Measurements from ENCODE around the gene IMPDH1. TPM values are rescaled to one million over a fixed set of nuclear protein-coding genes. Genes with fewer than 3 reads are reported as not detected.

The IMPDH1 gene
- total RNA-seq, 2 experiments from 2014 or later = 59.0 to 60.7 TPM

GRCh38 chr7:128419257-128419656 is 9.5 kb upstream of the IMPDH1 start:
- CTCF ChIA-PET = interaction anchor here (0.7 to 13.2 kb wide), 8 partner anchors 7 to 72 kb away, joined by 3 to 185 read pairs (median 4); no protein-coding TSS in a partner anchor
- no peaks in the 10 kb centered on the region for H3K36me3 Mint-ChIP-seq (ENCODE audit: low read depth)
- no peak for DNase-seq
- no peaks in the 10 kb centered on the region for H3K27me3 Mint-ChIP-seq
- POLR2A ChIA-PET = no interaction called here
- no peaks in the 10 kb centered on the region for H3K4me1 Mint-ChIP-seq
- no peak for ATAC-seq
- H3K4me3 Mint-ChIP-seq = no peak overlapping the region
- no peak overlapping the region for H3K27ac Mint-ChIP-seq
- no peaks in the 10 kb centered on the region for H3K9me3 Mint-ChIP-seq (ENCODE audit: low read depth)
- intact Hi-C loops (cut with DNase I, micrococcal nuclease) = no loop called here

DNA sequence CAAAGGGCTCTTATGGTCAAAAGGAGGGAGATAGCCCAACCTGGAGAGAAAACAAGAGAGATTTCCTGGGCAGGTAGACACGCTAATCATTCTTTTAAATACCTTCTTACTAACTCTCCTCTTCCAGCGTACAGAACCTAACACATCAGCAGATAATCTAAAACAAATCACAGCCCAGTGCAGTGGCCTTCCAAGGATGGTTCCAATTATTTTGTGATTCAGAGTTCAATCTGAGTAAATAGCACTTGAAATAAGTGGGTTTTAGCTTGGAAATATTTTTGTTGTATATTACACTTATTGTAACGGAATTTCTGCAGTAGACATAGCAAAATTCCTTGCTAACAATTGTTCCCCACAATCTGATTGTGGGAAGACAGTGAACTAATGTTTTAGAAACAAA is 7.3 kb upstream of the IMPDH1 start:
- ATAC-seq = no peak
- intact Hi-C loops (cut with DNase I, micrococcal nuclease) = no loop called here
- POLR2A ChIA-PET = interaction anchor here (0.5 kb wide), 1 partner anchor 57 kb away, joined by 4 read pairs; no protein-coding TSS in a partner anchor

DNA sequence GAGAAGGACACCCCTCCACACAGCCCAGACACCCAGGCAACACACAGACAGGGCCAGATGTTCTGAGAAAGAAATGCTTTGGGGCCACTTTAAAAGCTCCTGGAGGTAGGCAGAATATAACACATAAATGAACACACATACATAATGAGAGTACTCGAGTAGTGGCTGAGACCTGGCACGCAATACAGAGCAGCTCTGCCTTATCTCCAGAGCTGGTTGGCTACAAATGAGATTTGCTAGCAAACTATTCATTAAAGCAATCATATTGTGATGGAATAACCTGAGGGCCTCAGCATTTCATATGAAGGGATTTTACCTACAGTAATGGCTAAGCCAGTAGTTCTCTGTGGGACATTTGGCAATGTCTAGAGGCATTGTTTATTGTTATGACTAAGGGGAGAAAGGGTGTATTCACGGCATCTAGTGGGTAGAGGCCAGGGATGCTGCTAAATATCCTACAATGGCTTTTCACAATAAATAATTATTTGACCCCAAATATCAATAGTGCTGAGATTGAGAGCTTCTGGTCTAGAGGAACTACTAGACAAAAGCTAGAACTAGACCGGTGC is 5.5 kb upstream of the IMPDH1 start:
- ChIA-PET POLR2A (no interaction called here), CTCF (interaction anchor here (1.1 to 13.2 kb wide), 7 partner anchors 11 to 67 kb away, joined by 3 to 185 read pairs (median 6); no protein-coding TSS in a partner anchor)
- ATAC-seq = no peak
- H3K36me3 Mint-ChIP-seq (ENCODE audit: low read depth) = no peaks in the 10 kb centered on the region
- H3K27me3 Mint-ChIP-seq = no peaks in the 10 kb centered on the region
- no peaks in the 10 kb centered on the region for H3K9me3 Mint-ChIP-seq (ENCODE audit: low read depth)
- intact Hi-C loops (cut with DNase I, micrococcal nuclease) = no loop called here
- no peak overlapping the region for H3K27ac Mint-ChIP-seq
- H3K4me1 Mint-ChIP-seq = peaks cover 2% of the 10 kb centered on the region
- DNase-seq = no peak
- H3K4me3 Mint-ChIP-seq = no peak overlapping the region

More for the DNA sequence above, 7.3 kb upstream of the IMPDH1 start:
- H3K4me3 Mint-ChIP-seq = no peak overlapping the region
- CTCF ChIA-PET = interaction anchor here (0.8 to 13.2 kb wide), 5 partner anchors 9 to 69 kb away, joined by 3 to 185 read pairs (median 6); no protein-coding TSS in a partner anchor
- no peaks in the 10 kb centered on the region for H3K9me3 Mint-ChIP-seq (ENCODE audit: low read depth)
- no peak overlapping the region for H3K27ac Mint-ChIP-seq
- no peaks in the 10 kb centered on the region for H3K27me3 Mint-ChIP-seq
- DNase-seq = no peak
- H3K4me1 Mint-ChIP-seq = no peaks in the 10 kb centered on the region
- no peaks in the 10 kb centered on the region for H3K36me3 Mint-ChIP-seq (ENCODE audit: low read depth)

GRCh38 chr7:128410451-128410753 is 620 bp upstream of the IMPDH1 start:
- no peak for DNase-seq
- intact Hi-C loops (cut with DNase I, micrococcal nuclease) = loop anchor here (1.0 to 2.0 kb wide), 4 partner anchors 14 to 49 kb away; partner anchors contain the start of gene HILPDA (in 1 of the 2)
- ChIA-PET POLR2A (interaction anchor here (0.6 kb wide), 1 partner anchor 534 kb away, joined by 3 read pairs; no protein-coding TSS in a partner anchor), CTCF (interaction anchor here (1.0 to 13.2 kb wide), 5 partner anchors 8 to 45 kb away, joined by 3 to 185 read pairs (median 6); partner anchors contain the start of gene HILPDA)
- Mint-ChIP-seq H3K4me3 (peak overlapping the region; percentile 78), H3K36me3 (ENCODE audit: low read depth) (no peaks in the 10 kb centered on the region), H3K9me3 (ENCODE audit: low read depth) (no peaks in the 10 kb centered on the region), H3K27ac (peak overlapping the region; percentile 78), H3K4me1 (peaks cover 23% of the 10 kb centered on the region), H3K27me3 (no peaks in the 10 kb centered on the region)
- ATAC-seq = no peak

DNA sequence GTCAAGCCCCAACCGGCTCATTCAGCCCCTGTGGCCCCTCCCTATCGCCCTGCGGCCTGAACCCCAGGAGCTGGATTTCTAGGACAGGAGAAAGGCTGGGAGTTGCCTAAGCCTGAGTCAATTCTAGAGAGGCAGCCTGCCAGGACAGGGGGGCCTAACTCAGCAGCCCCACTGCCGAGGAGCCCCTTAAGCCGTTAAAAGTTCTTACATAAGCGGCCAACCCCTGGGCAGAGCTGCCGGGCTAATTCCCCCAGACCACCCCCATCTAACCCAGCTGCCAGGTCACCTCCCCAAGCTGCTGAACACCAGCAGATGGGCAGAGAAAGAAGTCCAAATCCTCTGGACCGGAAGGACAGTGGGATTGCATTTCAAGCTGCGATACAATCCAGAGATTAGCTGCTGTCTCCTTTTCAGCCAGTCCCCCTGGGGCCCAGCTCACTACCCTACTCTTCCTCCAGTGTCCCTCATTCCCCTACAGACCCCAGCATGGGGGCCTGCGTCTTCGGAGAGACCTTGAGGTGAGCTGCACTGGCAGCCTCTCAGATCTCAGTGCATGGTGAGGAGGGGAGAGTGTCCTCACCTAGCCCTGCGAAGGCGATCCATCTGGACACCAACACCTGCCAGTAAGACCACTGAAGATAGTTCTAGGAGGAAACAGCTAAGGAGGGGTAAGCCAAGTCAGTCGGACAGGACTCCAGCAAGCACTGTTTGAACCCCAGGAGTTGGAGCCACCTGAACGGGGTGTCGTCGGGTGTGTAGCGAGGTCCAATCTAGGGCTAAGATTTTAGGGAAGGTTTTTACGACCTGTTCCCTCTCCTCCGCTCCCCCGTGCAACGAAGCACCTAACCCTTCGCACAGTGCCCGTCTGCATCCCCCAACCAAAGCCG is 830 bp downstream of the IMPDH1 start:
- Mint-ChIP-seq H3K9me3 (ENCODE audit: low read depth) (no peaks in the 10 kb centered on the region), H3K36me3 (ENCODE audit: low read depth) (no peaks in the 10 kb centered on the region), H3K27ac (peak overlapping the region; percentile 25), H3K27me3 (no peaks in the 10 kb centered on the region), H3K4me3 (peak overlapping the region; percentile 78), H3K4me1 (peaks cover 32% of the 10 kb centered on the region)
- intact Hi-C loops (cut with DNase I, micrococcal nuclease) = loop anchor here in 1 of 2 experiments (1.0 to 5.0 kb wide), 5 partner anchors 66 to 822 kb away; partner anchors contain the start of genes ARF5, CALU, CCDC136 and GCC1
- ChIA-PET CTCF (interaction anchor here (0.7 to 13.2 kb wide), 6 partner anchors 9 to 52 kb away, joined by 3 to 185 read pairs (median 5); no protein-coding TSS in a partner anchor), POLR2A (interaction anchor here (0.6 to 1.0 kb wide), 2 partner anchors 20 to 67 kb away, joined by 3 read pairs; partner anchors contain the start of gene METTL2B)
- DNase-seq = no peak
- no peak for ATAC-seq

DNA sequence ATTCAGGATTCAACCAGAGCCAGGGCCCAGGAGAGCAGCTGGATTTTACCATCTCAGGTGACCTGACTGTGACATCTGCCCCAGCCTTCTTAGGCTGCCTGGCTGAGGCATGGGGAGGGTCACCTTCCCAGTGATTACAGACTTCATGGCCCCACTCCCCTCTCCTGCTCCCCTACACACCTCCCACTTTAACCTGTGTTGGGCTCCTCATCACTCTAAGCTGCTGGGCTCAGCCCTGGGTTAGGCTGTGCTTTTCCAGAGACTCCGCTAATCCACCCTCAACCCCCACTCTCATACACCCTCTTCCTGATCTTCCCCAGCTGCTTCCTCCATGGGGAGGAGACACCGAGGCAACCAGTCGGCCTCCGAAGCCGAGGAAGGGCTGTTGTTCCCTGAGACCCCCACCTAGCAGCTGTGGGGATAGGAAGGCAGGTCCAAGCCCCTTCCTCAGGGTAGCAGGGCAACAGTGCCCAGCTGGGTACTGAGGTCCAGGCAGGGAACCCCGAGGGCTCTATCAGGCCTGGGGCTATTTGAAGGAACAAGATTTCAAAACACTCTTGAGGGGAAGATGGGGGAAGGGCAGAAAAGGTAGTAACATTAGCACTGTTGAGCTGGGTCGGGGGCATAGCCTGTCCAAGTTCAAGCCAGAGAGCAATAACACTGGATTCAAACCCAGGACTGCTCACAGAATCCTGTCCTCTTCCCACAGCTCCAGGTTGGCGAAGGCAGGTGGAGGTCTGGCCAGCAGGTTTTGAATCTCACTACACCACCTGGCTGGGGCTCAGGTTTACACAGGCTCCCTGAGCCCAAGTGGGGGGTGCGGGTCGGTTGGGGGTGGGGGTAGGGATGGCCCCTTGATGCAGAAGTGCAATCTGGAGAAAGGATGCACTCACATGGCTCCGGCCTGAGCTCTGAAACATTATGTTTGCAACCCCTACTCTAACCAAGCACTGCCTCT is 1.8 kb downstream of the IMPDH1 start:
- intact Hi-C loops (cut with DNase I, micrococcal nuclease) = loop anchor here in 1 of 2 experiments (5.0 kb wide), 1 partner anchor 821 kb away; the partner anchor contains the start of genes ARF5 and GCC1
- no peak for DNase-seq
- H3K36me3 Mint-ChIP-seq (ENCODE audit: low read depth) = peaks cover 3% of the 10 kb centered on the region
- no peak for ATAC-seq
- H3K4me1 Mint-ChIP-seq = peaks cover 40% of the 10 kb centered on the region
- H3K4me3 Mint-ChIP-seq = peak overlapping the region; percentile 78
- POLR2A ChIA-PET = interaction anchor here (1.0 to 1.4 kb wide), 2 partner anchors 64 to 68 kb away, joined by 3 to 6 read pairs; partner anchors contain the start of genes METTL2B and RBM28
- no peaks in the 10 kb centered on the region for H3K27me3 Mint-ChIP-seq
- no peaks in the 10 kb centered on the region for H3K9me3 Mint-ChIP-seq (ENCODE audit: low read depth)
- H3K27ac Mint-ChIP-seq = no peak overlapping the region
- CTCF ChIA-PET = interaction anchor here (0.8 to 13.2 kb wide), 6 partner anchors 9 to 60 kb away, joined by 3 to 185 read pairs (median 4); no protein-coding TSS in a partner anchor

DNA sequence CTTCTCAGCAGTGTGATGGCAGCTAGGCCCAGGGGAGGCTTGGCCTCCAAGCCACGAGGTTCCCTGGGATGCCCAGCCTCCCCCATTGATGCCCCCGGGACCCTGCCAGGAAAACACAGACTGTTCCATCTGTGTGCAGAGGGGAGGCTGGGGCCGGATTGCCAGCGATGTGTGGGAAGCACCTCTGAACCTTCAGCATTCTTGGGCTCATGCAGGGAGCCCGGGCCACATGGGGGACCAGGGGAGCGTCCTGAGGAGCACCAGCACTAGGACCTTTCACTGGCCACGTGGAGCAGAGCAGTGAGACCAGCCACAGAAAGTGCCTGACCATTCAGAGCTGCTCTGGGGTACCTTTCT is 2.6 kb downstream of the IMPDH1 start:
- Mint-ChIP-seq H3K4me1 (peaks cover 44% of the 10 kb centered on the region), H3K27ac (no peak overlapping the region), H3K36me3 (ENCODE audit: low read depth) (peaks cover 3% of the 10 kb centered on the region), H3K9me3 (ENCODE audit: low read depth) (no peaks in the 10 kb centered on the region), H3K4me3 (no peak overlapping the region), H3K27me3 (no peaks in the 10 kb centered on the region)
- intact Hi-C loops (cut with DNase I, micrococcal nuclease) = loop anchor here in 1 of 2 experiments (5.0 kb wide), 1 partner anchor 820 kb away; the partner anchor contains the start of genes ARF5 and GCC1
- POLR2A ChIA-PET = interaction anchor here (1.4 kb wide), 1 partner anchor 63 kb away, joined by 6 read pairs; the partner anchor contains the start of gene RBM28
- no peak for ATAC-seq
- DNase-seq = no peak
- CTCF ChIA-PET = interaction anchor here (0.6 to 13.2 kb wide), 3 partner anchors 9 to 21 kb away, joined by 3 to 185 read pairs (median 4); no protein-coding TSS in a partner anchor

- Mint-ChIP-seq H3K27ac (peak overlapping the region; percentile 26), H3K4me1 (peaks cover 44% of the 10 kb centered on the region), H3K4me3 (peak overlapping the region; percentile 70), H3K27me3 (no peaks in the 10 kb centered on the region), H3K36me3 (ENCODE audit: low read depth) (peaks cover 3% of the 10 kb centered on the region), H3K9me3 (ENCODE audit: low read depth) (no peaks in the 10 kb centered on the region)
- no peak for ATAC-seq
- DNase-seq = no peak
- intact Hi-C loops (cut with DNase I, micrococcal nuclease) = loop anchor here in 1 of 2 experiments (5.0 kb wide), 1 partner anchor 819 kb away; the partner anchor contains the start of genes ARF5 and GCC1
- CTCF ChIA-PET = interaction anchor here (0.6 to 13.2 kb wide), 4 partner anchors 10 to 20 kb away, joined by 3 to 185 read pairs (median 4); no protein-coding TSS in a partner anchor
- POLR2A ChIA-PET = no interaction called here
These were observed 3.2 kb downstream of the IMPDH1 start for GRCh38 chr7:128406314-128407232.

- CTCF ChIA-PET = interaction anchor here (1.3 to 9.7 kb wide), 2 partner anchors 18 to 20 kb away, joined by 3 to 89 read pairs; no protein-coding TSS in a partner anchor
- peak overlapping the region; percentile 85 for H3K4me3 Mint-ChIP-seq
- peaks cover 44% of the 10 kb centered on the region for H3K4me1 Mint-ChIP-seq
- POLR2A ChIA-PET = no interaction called here
- DNase-seq = peak; percentile 74
- H3K27me3 Mint-ChIP-seq = no peaks in the 10 kb centered on the region
- peaks cover 4% of the 10 kb centered on the region for H3K36me3 Mint-ChIP-seq (ENCODE audit: low read depth)
- peak overlapping the region; percentile 55 for H3K27ac Mint-ChIP-seq
- no peaks in the 10 kb centered on the region for H3K9me3 Mint-ChIP-seq (ENCODE audit: low read depth)
- intact Hi-C loops (cut with DNase I, micrococcal nuclease) = loop anchor here in 1 of 2 experiments (1.0 to 5.0 kb wide), 3 partner anchors 62 to 818 kb away; partner anchors contain the start of genes ARF5, ATP6V1F, GCC1 and RBM28
- ATAC-seq = peak; percentile 8
These were observed 4.1 kb downstream of the IMPDH1 start for GRCh38 chr7:128405471-128406313.

All from activated CD4-positive, alpha-beta T cell treated with anti-CD3 and anti-CD28 coated beads for 36 hours (primary cell).